Liver (tissue), 3 donors: ENCODE data around the gene TTC23.

Experiments
- CTCF ChIP-seq: fragments of 150-350 bp; IDR thresholded peaks from 2 replicates; pipeline ENCODE4 v1.5.1; 2017; ENCODE audit warnings: improper control_type of control experiment, low read depth, low read length; ENCODE audit not compliant: missing input control
- FOXA1 ChIP-seq: IDR thresholded peaks from 2 replicates; pipeline ENCODE4 v1.6.1; 2016; ENCODE audit warnings: antibody characterized with exemption
- GABPA ChIP-seq, 2 donors: IDR thresholded peaks in 1 of 2; conservative IDR thresholded peaks in 1 of 2; 2 replicates each; pipeline ENCODE4 v1.6.1; 2016; ENCODE audit warnings: antibody characterized with exemption in 2 of 2, mild to moderate bottlenecking in 1 of 2, moderate library complexity in 1 of 2
- HNF4G ChIP-seq: IDR thresholded peaks from 2 replicates; pipeline ENCODE4 v1.6.1; 2016; ENCODE audit warnings: antibody characterized with exemption
- JUND ChIP-seq, 2 donors: IDR thresholded peaks; 2 replicates each; pipeline ENCODE4 v1.6.1; 2016; ENCODE audit warnings: antibody characterized with exemption in 2 of 2
- MAX ChIP-seq: IDR thresholded peaks from 2 replicates; pipeline ENCODE4 v1.6.1; 2016; ENCODE audit warnings: antibody characterized with exemption
- NR2F2 ChIP-seq: IDR thresholded peaks from 2 replicates; pipeline ENCODE4 v1.6.1; 2016; ENCODE audit warnings: antibody characterized with exemption
- RAD21 ChIP-seq, 2 donors: IDR thresholded peaks; 2 replicates each; pipeline ENCODE4 v1.6.1; 2016; ENCODE audit warnings: antibody characterized with exemption in 2 of 2, mild to moderate bottlenecking in 2 of 2
- REST ChIP-seq: IDR thresholded peaks from 2 replicates; pipeline ENCODE4 v1.6.1; 2016; ENCODE audit warnings: antibody characterized with exemption, mild to moderate bottlenecking
- RXRA ChIP-seq, 2 donors: IDR thresholded peaks; 2 replicates each; pipeline ENCODE4 v1.6.1; 2017 to 2018; ENCODE audit warnings: antibody characterized with exemption in 2 of 2, mild to moderate bottlenecking in 1 of 2
- SP1 ChIP-seq: IDR thresholded peaks from 2 replicates; pipeline ENCODE4 v1.6.1; 2018; ENCODE audit warnings: antibody characterized with exemption, mild to moderate bottlenecking
- TAF1 ChIP-seq: conservative IDR thresholded peaks from 2 replicates; pipeline ENCODE4 v1.6.1; 2016; ENCODE audit warnings: antibody characterized with exemption, mild to moderate bottlenecking
- YY1 ChIP-seq: IDR thresholded peaks from 2 replicates; pipeline ENCODE4 v1.6.1; 2016; ENCODE audit warnings: antibody characterized with exemption, mild to moderate bottlenecking
- ZBTB33 ChIP-seq: IDR thresholded peaks from 2 replicates; pipeline ENCODE4 v1.6.1; 2016; ENCODE audit warnings: antibody characterized with exemption
- donor health status: healthy.
- donor health status: healthy.

GRCh38 chr15:99163271-99164062 lies 85.9 kb downstream of the TTC23 start:
- TF ChIP-seq CTCF: no peak
- no peak for TF ChIP-seq ZBTB33
- TF ChIP-seq TAF1: no peak
- TF ChIP-seq GABPA (IDR thresholded peaks at IDR 0.05 in 1 of 2, conservative IDR thresholded peaks at IDR 0.05 in 1 of 2): no peak
- no peak for TF ChIP-seq RXRA (IDR thresholded peaks at IDR 0.05)
- no peak for TF ChIP-seq RAD21 (IDR thresholded peaks at IDR 0.05)
- TF ChIP-seq SP1: no peak
- TF ChIP-seq MAX: no peak
- TF ChIP-seq REST: no peak
- TF ChIP-seq FOXA1: no peak
- no peak for TF ChIP-seq HNF4G
- no peak for TF ChIP-seq YY1
- no peak for TF ChIP-seq NR2F2
- no peak for TF ChIP-seq JUND (IDR thresholded peaks at IDR 0.05)
